ENCODE measurements around the gene ASPN.

DNA sequence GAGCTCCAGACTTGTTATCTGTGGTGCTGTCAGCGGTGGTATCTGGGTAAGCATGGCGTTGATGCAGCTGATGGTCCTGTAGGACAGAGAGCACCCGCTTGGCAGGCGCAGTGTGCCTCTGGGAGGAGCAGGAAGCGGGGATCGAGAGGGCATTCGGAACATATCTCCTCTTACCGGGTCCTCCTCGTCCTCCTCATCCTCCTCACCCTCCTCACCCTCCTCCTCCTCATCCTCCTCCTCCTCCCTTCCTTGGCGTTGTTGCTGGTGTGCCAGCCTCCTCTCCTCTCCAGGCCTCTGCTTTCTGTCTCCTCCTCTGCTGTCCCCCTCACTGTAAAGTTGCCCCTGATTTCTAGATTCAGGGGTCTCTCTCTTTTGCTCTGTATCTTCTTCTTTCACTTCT lies 32.3 kb upstream of the ASPN start:
- TF ChIP-seq, protein P1, sequence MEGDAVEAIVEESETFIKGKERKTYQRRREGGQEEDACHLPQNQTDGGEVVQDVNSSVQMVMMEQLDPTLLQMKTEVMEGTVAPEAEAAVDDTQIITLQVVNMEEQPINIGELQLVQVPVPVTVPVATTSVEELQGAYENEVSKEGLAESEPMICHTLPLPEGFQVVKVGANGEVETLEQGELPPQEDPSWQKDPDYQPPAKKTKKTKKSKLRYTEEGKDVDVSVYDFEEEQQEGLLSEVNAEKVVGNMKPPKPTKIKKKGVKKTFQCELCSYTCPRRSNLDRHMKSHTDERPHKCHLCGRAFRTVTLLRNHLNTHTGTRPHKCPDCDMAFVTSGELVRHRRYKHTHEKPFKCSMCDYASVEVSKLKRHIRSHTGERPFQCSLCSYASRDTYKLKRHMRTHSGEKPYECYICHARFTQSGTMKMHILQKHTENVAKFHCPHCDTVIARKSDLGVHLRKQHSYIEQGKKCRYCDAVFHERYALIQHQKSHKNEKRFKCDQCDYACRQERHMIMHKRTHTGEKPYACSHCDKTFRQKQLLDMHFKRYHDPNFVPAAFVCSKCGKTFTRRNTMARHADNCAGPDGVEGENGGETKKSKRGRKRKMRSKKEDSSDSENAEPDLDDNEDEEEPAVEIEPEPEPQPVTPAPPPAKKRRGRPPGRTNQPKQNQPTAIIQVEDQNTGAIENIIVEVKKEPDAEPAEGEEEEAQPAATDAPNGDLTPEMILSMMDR (IDR thresholded peaks at IDR 0.05 in 4 of 5, conservative IDR thresholded peaks at IDR 0.05 in 1 of 5) = no peak
- TF ChIP-seq POLR2A (IDR thresholded peaks at IDR 0.05) = no peak
